NCI-H446 treated with DMSO at 0.1 percent for 48 hours (cell line): ENCODE measurements around the gene NACAD.

Source experiments
- DNase-seq: peaks from one replicate; lab custom pipeline; 2025; lab: John Stamatoyannopoulos, UW

The NACAD gene

GRCh38 chr7:45088821-45089340 lies at the start of gene NACAD:
Gene NACAD, minus strand, starts transcription at chr7:45088969. Its CDS starts 75 bp downstream, at chr7:45088894.
- no peak for DNase-seq

GRCh38 chr7:45136106-45137060 lies 47.6 kb upstream of the NACAD start:
- peak; percentile 35 for DNase-seq

- DNase-seq = no peak
Observed at GRCh38 chr7:45133877-45134276, 45.1 kb upstream of the NACAD start.

GRCh38 chr7:45133352-45133751 lies 44.6 kb upstream of the NACAD start:
- DNase-seq = no peak

GRCh38 chr7:45132708-45133320 lies 44.0 kb upstream of the NACAD start:
- DNase-seq = no peak

- DNase-seq = peak; percentile 6
Observed at GRCh38 chr7:45131891-45132290, 43.1 kb upstream of the NACAD start.

GRCh38 chr7:45130910-45131309 lies 42.1 kb upstream of the NACAD start:
- no peak for DNase-seq

GRCh38 chr7:45129906-45130305 lies 41.1 kb upstream of the NACAD start:
- no peak for DNase-seq

GRCh38 chr7:45129181-45129800 lies 40.5 kb upstream of the NACAD start:
- DNase-seq = no peak

- no peak for DNase-seq
Observed at GRCh38 chr7:45126920-45127319, 38.2 kb upstream of the NACAD start.

GRCh38 chr7:45126201-45126600 lies 37.4 kb upstream of the NACAD start:
- no peak for DNase-seq

- no peak for DNase-seq
Observed at GRCh38 chr7:45125193-45125904, 36.6 kb upstream of the NACAD start.

- no peak for DNase-seq
Observed at GRCh38 chr7:45123913-45124710, 35.3 kb upstream of the NACAD start.

- DNase-seq = no peak
Observed at GRCh38 chr7:45122975-45123860, 34.4 kb upstream of the NACAD start.

- no peak for DNase-seq
Observed at GRCh38 chr7:45119550-45119949, 30.8 kb upstream of the NACAD start.

GRCh38 chr7:45118889-45119331 lies 30.1 kb upstream of the NACAD start:
- no peak for DNase-seq

- DNase-seq = no peak
Observed at GRCh38 chr7:45118292-45118691, 29.5 kb upstream of the NACAD start.

- DNase-seq = no peak
Observed at GRCh38 chr7:45117582-45117981, 28.8 kb upstream of the NACAD start.

- DNase-seq = no peak
Observed at GRCh38 chr7:45116048-45116447, 27.3 kb upstream of the NACAD start.

- no peak for DNase-seq
Observed at GRCh38 chr7:45114926-45115325, 26.2 kb upstream of the NACAD start.
